NCI-H748 (cell line): ENCODE data around the gene SH3GL2.
"Not testable (repeated sequence)": the region's sequence is repeated elsewhere in the genome, so short reads cannot be mapped to it uniquely, and the experiment has no call there.

ENCODE experiments used
- DNase-seq: peaks from one replicate; lab custom pipeline; 2025; ENCODE audit not compliant: unreplicated experiment; lab: John Stamatoyannopoulos, UW

SH3GL2 gene

DNA sequence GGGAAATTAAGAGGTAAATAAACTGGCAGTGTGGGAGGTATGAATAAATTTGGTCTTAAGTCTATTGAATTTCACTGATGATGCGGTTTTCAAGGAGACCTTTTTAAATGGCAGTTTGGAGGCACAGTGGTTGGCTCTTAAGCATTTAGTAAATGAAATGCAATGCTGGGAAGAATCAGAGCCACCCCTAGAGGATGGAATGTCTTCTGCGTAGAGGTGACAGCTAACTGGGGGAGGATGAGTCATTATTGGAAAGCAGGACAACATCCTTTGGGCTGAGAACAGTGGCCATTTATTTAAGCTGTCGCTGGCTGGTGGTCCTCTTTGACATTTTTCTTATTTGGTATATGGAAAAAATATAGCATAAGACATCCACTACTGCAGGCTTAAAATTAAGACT lies 163.2 kb downstream of the SH3GL2 start:
- DNase-seq = peak; percentile 72

DNA sequence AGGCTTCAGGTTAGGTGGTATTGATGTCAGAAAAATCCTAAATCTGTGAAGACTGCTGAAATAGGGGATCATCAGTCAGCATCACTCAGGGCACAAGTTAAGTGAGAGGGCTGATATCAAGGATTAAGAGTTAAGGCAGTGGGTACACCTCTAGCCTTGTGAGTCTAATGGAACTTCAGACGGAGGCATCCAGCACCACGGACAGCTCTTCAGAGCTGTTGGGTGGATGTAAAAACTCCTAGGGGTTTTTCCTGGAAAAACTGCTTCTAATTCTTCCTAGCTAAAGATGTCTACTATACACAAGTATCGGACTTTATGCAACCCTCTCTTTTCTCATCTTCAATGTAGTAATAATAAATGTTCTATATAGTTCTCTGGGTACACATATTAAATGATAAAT lies 165.9 kb downstream of the SH3GL2 start:
- no peak for DNase-seq

DNA sequence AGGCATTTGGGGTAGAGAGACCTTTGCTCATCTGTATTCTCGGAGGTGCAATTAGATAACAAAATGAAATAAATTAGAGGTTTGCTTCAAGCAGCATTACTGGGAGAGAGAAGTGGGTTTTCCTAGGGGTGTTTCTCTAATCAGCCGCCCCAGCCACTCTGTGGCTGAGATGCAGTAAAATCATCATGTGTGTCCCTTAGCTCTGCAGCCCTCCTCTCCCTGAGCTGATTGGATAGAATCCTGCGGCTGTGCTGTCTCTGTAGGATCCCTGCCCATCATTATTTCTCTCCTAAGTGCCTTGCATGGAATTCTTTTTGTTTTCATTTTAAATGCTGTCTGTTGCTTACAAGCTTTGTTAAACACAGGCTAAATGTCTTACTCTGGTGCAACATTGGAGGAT lies 171.4 kb downstream of the SH3GL2 start:
- DNase-seq = no peak

DNA sequence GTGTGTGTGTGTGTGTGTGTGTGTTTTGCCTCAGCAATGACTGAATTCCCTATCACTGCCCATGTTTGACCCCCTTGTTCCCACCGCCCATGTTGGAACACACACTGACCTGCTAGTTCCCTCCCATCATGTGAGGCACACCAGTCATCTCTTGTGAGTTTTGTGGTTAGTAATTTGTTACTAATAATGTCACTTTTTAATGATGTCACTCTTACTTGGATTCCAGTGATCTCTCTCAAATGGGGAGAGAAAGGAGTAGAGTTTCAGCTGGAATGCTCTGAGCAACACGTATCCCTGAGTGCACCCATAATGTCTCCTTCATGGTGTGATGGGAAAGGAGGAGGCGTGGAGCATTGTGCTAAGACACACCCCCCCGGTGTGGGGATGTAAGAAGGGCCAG lies 172.6 kb downstream of the SH3GL2 start:
- DNase-seq = no peak

DNA sequence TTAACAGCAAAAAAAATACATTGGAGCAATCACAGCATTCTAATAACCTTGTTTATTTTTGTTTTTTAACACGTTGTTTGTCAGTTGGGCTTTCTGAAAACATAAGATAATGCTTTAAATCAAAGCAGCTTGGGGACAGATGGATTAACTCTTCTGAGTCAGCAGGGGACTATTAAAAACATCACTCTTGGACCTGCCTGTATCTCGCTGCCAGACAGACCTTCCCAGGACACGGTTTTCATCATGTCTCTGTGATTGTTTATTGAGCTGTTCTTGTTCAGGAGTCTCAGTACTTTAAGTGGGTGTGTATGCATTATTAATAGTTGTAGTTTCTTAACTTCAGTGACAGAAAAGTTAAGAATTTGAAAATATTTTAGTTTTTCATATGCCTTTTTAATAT lies 173.2 kb downstream of the SH3GL2 start:
- DNase-seq = no peak

DNA sequence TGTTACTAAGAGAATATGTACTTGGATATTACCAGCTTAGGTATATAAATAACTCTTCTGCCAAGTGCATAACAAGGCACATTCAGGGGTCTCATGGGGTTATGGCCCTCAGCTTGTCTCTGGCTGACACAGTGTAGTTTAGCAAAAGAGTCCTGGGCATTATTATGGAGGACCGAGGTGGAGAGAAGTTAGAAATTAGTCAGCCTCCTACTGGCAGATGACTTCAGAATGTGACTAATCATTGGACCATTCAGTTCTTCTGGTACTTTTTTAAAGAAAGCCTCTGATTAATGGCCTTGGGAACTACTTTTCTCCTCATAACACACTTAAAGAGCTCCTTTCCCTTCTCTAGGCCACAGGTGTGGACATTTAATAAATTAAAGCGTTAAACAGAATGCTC lies 178.9 kb downstream of the SH3GL2 start:
- no peak for DNase-seq

DNA sequence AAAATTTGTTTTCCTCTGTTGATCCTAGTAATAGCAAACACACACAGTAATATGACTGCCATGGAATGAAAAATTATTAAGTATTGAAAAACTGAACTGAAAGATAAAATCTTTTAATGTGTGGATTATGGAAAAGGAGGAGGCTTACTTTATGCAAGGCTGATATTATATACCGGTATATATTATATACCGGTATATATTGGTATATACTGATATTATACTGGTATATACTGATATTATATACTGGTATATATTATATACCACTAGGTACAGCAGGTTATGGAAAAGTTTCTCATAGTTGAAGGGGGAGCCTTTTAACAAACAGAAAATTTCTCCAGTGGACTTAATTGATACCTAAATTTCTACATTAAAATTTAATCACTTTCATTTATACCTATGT lies 181.4 kb downstream of the SH3GL2 start:
- no peak for DNase-seq

DNA sequence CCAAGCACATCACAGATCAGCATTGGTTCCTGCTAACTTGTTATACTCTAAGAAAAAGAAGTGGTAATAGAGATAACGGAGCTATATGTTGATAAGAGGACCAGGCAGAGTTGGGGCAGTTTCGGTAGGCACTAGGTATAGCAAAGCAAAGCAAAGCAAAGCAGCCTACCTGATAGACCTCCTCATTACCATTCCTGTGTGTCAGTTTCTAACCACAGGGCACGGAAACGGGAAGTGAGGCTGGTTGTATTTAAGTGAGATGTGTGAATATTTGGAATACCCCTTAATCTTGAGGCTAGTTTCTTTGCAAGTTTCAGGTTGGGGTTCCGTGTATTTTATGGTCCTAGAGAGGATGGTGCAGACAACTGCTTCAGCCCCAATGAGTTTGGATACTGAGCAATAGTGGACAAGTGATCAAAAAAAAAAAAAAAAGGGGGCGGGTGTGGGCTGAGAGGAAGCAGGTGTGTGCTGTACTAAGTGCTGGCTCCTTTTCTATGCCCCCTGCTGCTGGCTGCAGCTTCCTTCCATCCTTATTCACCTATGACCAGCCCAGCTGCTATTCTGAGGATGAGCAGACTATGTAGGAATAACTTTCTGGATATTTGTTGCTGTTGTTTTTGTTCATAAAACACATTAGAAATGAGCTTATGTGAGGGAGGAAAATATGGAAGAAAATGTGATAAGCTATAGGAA lies 183.3 kb downstream of the SH3GL2 start:
- DNase-seq = peak; percentile 80

DNA sequence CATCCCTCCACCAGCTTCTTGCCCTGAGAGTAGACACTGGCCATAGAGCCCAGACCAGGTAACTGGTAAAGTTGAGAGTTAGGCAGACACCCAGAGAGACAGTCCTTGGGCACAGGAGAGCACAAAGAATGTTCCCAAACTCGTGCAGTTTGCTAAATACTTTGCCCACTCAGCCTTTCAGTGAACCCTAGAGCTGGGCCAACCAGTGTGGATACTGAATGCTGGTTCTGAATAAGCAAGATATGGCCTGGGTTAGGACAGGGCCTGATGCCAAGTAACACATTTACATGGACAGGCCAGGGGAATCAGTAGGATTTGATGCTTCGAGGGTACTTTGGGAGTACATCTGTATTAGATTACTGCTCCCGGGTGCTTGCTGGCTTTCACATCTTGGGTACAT lies 185.4 kb downstream of the SH3GL2 start:
- no peak for DNase-seq

DNA sequence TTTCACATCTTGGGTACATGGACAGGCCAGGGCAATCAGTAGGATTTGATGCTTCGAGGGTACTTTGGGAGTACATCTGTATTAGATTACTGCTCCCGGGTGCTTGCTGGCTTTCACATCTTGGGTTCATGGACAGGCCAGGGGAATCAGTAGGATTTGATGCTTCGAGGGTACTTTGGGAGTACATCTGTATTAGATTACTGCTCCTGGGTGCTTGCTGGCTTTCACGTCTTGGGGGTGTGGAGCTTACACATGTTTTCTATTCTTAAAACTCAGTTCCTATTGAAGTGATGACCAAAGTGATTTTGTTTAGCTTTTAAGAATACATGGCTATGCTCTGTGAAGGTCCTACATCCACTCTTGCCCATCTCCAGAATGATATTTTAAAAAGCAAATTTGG lies 186.3 kb downstream of the SH3GL2 start:
- not testable (repeated sequence) for DNase-seq

DNA sequence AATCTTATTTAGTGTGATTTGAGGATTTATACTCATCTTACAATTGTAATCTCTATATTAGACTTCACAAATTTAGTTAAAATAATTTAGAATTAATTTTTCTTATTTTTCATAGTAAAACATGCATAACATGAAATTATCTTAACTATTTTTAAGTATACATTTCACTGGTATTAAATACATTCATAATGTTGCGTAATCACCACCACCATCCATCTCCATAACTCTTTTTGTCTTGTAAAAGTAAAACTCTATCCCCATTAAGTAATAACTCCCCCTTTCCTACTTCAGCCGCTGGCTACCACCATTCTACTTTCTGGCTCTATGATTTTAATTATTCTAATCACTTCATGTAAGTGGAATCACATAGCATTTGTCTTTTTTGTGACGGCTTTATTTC lies 193.4 kb downstream of the SH3GL2 start:
- DNase-seq = no peak

DNA sequence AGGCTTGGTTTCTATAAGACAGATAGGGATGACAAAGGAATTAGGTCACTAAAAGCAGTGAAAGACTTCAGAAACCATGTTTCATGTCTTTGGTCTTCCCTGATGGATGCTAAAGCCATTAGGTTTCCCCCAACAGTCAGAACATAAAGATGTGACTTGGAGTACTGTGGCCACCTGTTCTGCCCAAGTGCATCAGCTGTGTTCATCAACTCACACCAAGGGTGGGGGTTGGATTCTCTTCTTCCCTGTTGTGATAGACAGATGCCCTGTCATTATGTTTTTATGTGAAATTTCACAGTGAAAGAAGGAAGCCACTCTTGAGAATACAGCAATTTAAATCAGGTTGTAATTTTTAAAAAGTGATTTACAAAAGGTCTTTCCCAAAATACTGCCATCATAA lies 196.8 kb downstream of the SH3GL2 start:
- DNase-seq = peak; percentile 70

DNA sequence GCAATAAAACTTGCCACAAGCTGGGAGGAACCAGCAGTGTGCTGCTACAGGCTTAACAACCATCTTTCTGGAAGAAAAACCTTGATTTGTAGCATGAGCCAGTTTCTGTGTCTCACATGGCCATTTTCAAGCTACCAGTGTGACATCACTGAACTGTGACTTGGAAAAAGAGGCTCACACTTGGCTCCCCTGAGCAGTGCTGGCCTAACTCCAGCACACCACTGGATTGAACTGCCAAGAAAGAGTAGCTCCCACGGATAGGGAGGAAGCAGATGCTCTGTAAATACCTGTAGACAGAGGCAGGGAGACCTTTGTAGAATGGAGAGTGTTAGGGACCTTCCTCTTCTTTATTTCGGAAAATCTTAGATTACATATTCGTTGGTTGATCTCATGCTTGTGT lies 197.9 kb downstream of the SH3GL2 start:
- DNase-seq = no peak

DNA sequence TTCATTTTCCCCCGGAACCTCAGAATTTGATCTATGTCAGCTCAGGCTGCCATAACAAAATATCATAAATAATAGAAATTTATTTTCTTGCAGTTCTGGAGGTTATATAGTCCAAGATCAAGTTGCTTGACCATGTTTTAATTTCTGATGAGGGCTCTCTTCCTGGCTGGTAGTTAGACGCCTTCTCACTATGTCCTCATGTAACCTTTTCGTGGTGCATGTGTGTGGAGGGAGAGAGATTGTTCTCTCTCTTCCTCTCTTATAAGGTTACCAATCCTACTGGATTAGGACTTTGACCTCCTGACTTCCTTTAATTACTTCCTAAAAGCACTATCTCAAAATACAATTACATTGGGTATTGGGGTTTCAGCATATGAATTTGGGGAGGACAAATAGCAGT lies 198.6 kb downstream of the SH3GL2 start:
- DNase-seq = no peak

DNA sequence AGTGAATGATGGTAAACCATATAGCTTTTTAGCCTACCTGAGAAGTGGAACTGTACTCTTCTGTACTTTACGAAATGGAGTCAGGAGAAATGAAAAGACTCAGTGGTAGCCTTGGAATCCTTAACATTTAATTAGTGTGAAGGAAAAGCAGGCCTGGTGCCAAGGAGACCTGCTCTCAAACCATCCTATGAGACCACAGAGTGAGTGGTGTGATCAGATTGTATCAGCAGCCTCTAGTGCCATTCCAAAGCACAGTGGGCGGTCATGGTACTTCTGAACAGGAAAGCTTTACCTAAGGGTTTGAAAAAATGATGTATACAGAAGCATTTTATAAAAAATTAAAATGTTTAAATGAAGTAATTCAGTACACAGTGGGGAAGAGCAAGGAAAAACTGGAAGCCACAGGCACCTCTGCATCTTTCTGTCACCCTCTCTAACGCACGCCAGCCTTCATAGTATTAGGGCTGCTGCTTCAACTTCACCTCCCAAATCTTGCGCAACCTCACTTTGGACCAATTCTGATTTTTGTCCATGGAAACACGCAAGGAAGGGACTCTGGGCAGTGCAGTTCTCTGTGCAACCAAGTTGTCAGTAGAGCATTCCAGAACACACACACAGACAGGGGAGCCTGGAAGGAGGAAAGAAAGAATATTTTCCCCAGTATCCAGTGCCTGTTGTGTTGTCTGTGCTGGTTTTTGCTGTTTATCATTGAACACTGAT lies 203.7 kb downstream of the SH3GL2 start:
- DNase-seq = no peak

DNA sequence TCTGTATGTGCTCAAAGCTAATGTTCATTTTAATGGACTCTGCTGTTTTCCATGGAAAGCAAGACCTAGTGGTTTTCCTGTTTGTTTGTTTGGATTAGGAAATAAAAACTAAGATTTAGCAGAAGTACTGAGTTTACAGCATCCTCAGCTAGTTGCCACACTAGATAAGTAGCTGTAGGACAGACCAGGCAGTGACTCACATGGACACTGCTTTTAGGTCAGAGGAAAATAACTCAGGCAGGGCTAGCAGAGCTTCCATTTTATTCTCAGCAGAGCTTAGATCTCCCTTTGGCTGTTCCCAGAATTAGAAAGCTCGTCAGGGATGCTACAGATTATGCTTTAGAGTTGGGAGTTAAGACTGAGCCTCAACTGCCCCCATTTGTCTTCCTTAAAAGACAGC lies 204.4 kb downstream of the SH3GL2 start:
- no peak for DNase-seq

DNA sequence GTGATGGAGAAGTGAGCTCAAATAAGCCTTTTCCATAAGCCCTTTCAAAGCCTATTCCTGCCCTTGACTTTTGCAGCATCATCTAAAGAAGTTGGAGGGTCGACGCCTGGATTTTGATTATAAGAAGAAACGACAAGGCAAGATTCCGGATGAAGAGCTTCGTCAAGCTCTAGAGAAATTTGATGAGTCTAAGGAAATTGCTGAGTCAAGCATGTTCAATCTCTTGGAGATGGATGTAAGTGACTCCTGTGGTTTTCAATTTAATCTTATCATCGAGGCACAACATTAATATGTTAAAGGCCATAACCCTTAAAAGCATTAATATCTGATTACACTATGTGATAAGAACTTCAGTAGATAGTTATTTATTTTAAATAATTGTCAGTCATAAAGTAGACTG lies 210.4 kb downstream of the SH3GL2 start:
- no peak for DNase-seq

DNA sequence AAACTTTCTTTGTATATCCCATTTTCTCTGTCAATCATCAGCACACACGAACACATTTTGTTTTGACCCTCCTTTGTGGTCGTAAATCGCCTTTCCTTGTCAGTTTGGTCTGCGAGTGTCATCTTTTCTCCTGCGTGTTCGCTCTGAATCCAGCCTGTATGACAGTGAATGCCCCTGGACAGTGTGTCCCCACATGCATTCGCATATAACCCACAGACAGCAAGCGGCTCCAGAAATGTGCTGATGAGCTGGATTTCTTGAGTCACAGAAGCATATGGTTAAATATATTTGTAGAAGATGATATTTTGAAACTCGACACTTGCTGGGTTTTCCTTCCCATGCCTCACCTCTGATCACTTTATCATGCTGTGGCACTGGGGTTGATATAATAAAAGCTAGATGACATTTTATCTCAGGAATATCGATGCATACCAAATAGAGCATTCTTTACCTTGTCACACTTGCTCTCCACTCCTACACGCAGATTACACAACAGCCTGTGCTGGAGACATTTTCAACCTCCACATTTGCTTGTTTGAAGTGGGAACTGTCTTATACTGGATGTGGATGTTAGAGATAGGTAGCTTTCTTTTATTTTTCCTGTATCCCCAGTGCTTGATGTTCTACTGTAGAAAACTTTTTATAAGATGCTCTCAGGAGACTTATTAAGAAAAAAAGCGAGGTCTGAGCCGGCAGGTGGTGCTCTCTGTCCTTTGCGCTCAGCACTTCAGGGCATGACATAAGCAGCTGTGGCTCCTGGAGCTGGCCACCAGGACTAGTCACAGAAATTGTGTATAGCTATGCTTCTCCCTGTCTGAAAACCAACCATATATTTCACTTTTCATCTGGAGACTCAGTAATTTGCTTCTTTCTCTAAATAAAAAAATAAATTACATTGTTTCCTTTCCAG lies 215.1 kb downstream of the SH3GL2 start:
- no peak for DNase-seq

DNA sequence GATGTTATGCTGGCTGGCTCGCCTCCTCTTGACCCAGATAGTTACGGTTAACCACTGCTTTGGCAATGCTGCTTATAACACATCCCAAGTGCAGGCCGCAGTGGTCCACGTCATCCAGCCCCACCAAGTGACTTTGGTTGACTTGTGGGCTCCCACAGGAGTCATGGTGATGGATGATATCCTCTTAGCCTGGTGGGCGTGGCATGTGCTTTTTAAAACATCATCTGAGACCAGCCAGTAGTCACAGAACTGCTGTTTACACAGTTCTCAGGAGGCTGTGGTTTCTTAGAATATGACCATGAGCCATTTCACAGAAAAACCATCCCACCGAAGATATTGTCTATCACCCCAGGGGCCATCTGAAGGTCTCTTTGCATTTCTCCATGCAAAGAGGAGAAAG lies 216.9 kb downstream of the SH3GL2 start:
- DNase-seq = no peak

DNA sequence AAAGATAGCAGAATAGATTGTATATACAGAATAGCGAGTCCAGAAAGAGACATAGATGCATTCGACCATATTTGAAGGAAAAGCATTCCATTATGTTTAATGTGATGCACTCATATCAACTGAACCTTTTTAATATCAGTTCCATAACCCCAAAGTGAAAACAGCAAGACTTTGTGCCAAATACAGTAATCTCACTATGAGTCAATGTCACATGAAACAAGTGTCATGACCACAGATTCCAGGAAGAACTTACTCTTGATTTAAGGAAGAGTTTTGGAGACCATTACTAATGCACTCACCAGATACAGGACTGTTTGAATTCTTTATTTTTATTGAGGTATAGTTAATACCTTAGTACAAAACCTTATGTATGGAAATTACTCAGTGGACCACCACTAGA lies 220.5 kb downstream of the SH3GL2 start:
- DNase-seq = no peak

DNA sequence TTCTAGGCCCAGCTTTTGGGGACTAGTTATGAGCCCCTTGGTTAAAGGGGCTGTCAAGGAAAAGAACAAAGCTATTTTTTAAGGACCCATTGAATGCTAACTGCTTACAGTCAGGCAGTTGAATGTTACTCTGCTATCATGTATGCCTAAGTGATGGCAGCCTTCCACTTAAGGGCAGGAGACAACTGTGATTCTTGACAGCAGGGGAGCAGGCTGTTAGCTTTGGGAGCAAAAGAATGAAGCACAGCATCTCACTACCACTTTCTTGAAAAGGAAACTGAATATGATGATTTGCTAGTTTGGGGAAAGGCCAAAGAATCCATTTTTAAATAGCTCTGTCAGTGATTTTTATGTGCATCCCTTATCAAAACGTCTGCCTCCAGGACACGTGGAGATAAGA lies 221.6 kb downstream of the SH3GL2 start:
- no peak for DNase-seq
